H9 (cell line): ENCODE results near the gene PAFAH1B2. TPM values are rescaled to one million over a fixed set of nuclear protein-coding genes. Genes with fewer than 3 reads are reported as not detected.

Experiments
- DNase-seq: peaks from one replicate; pipeline ENCODE4 v3.0.0-alpha.2; 2017
- H2AFZ ChIP-seq: one replicate; pipeline ENCODE4 v1.6.1; 2013; ENCODE audit warnings: mild to moderate bottlenecking, low read length, control low read depth, moderate library complexity
- H2AK5ac ChIP-seq: 2 replicates; pipeline ENCODE4 v1.6.1; 2013; ENCODE audit warnings: low read length, control low read depth, mixed read lengths; ENCODE audit not compliant: insufficient read length
- H2BK120ac ChIP-seq: one replicate; pipeline ENCODE4 v1.6.1; 2013; ENCODE audit warnings: low read depth, mild to moderate bottlenecking, low read length, control low read depth, inconsistent platforms; ENCODE audit not compliant: poor library complexity, severe bottlenecking
- H2BK12ac ChIP-seq: 2 replicates; pipeline ENCODE4 v1.6.1; 2013; ENCODE audit warnings: low read length, control low read depth, mixed read lengths, low read depth; ENCODE audit not compliant: insufficient read length
- H2BK15ac ChIP-seq: 2 replicates; pipeline ENCODE4 v1.6.1; 2013; ENCODE audit warnings: low read depth, low read length, control low read depth
- H2BK20ac ChIP-seq: one replicate; pipeline ENCODE4 v1.6.1; 2013; ENCODE audit warnings: low read depth, mild to moderate bottlenecking, low read length, control low read depth, inconsistent platforms; ENCODE audit not compliant: poor library complexity, severe bottlenecking
- H2BK5ac ChIP-seq: 2 replicates; pipeline ENCODE4 v1.6.1; 2013; ENCODE audit warnings: low read length, control low read depth, mixed read lengths; ENCODE audit not compliant: insufficient read length
- H3K14ac ChIP-seq: 2 replicates; pipeline ENCODE4 v1.6.1; 2013; ENCODE audit warnings: low read length, control low read depth; ENCODE audit not compliant: insufficient read depth
- H3K18ac ChIP-seq: 2 replicates; pipeline ENCODE4 v1.6.1; 2013; ENCODE audit warnings: low read depth, mild to moderate bottlenecking, mixed read lengths, low read length, control low read depth; ENCODE audit not compliant: insufficient read length
- H3K23ac ChIP-seq: 2 replicates; pipeline ENCODE4 v1.6.1; 2013; ENCODE audit warnings: low read length, control low read depth, mixed read lengths, low read depth; ENCODE audit not compliant: insufficient read length
- H3K23me2 ChIP-seq: 2 replicates; pipeline ENCODE4 v1.6.1; 2013; ENCODE audit warnings: low read depth, mild to moderate bottlenecking, mixed read lengths, low read length, control low read depth; ENCODE audit not compliant: insufficient read length, poor library complexity, severe bottlenecking
- H3K27ac ChIP-seq: 2 replicates; pipeline ENCODE4 v1.5.1; 2013; ENCODE audit warnings: low read length, control low read depth, mixed read lengths, low read depth; ENCODE audit not compliant: insufficient read length
- H3K27me3 ChIP-seq: 2 replicates; pipeline ENCODE4 v1.6.1; 2013; ENCODE audit warnings: low read length, control low read depth, inconsistent platforms; ENCODE audit not compliant: insufficient read depth
- H3K4ac ChIP-seq: 2 replicates; pipeline ENCODE4 v1.6.1; 2013; ENCODE audit warnings: low read depth, mild to moderate bottlenecking, control low read depth, inconsistent platforms, low read length, moderate library complexity
- H3K4me1 ChIP-seq: 2 replicates; pipeline ENCODE4 v1.6.1; 2013; ENCODE audit warnings: low read length, control low read depth, inconsistent platforms; ENCODE audit not compliant: insufficient read depth
- H3K4me2 ChIP-seq: 2 replicates; pipeline ENCODE4 v1.6.1; 2013; ENCODE audit warnings: low read length, control low read depth, mixed read lengths; ENCODE audit not compliant: insufficient read length, insufficient read depth
- H3K56ac ChIP-seq: 2 replicates; pipeline ENCODE4 v1.6.1; 2013; ENCODE audit warnings: low read depth, mild to moderate bottlenecking, mixed read lengths, low read length, control low read depth; ENCODE audit not compliant: insufficient read length
- H3K79me1 ChIP-seq: 2 replicates; pipeline ENCODE4 v1.6.1; 2013; ENCODE audit warnings: low read depth, mild to moderate bottlenecking, moderate library complexity, low read length, control low read depth, inconsistent platforms; ENCODE audit not compliant: insufficient read depth, poor library complexity, severe bottlenecking
- H3K79me2 ChIP-seq: 2 replicates; pipeline ENCODE4 v1.6.1; 2013; ENCODE audit warnings: low read length, control low read depth, inconsistent platforms; ENCODE audit not compliant: insufficient read depth
- H3K9ac ChIP-seq: 2 replicates; pipeline ENCODE4 v1.6.1; 2013; ENCODE audit warnings: low read length, control low read depth, mixed read lengths; ENCODE audit not compliant: insufficient read length; ENCODE audit errors: extremely low read depth
- H3K9me3 ChIP-seq: one replicate; pipeline ENCODE4 v1.6.1; 2013; ENCODE audit warnings: low read depth, low read length, inconsistent platforms; ENCODE audit not compliant: control insufficient read depth
- H3T11ph ChIP-seq: one replicate; pipeline ENCODE4 v1.6.1; 2013; ENCODE audit warnings: mild to moderate bottlenecking, low read length, control low read depth, inconsistent platforms
- H4K20me1 ChIP-seq: one replicate; pipeline ENCODE4 v1.6.1; 2013; ENCODE audit not compliant: control insufficient read depth, insufficient read length, insufficient read depth
- H4K5ac ChIP-seq: 2 replicates; pipeline ENCODE4 v1.6.1; 2013; ENCODE audit warnings: low read depth, mild to moderate bottlenecking, mixed read lengths, low read length, control low read depth; ENCODE audit not compliant: insufficient read length
- H4K8ac ChIP-seq: replicated peaks from 2 replicates; pipeline ENCODE4 v1.6.1; 2013; ENCODE audit warnings: low read length, control low read depth, mixed read lengths, low read depth; ENCODE audit not compliant: insufficient read length
- H4K91ac ChIP-seq: 2 replicates; pipeline ENCODE4 v1.6.1; 2013; ENCODE audit warnings: low read depth, mild to moderate bottlenecking, moderate library complexity, mixed read lengths, low read length, control low read depth; ENCODE audit not compliant: insufficient read length
- H3K27ac Mint-ChIP-seq, 3 experiments: 2 replicates in 2 of 3; 3 replicates in 1 of 3; pipeline ENCODE4 v1.8.0; 2020 to 2021; ENCODE audit warnings: mixed read lengths in 3 of 3, mild to moderate bottlenecking in 1 of 3, moderate library complexity in 1 of 3
- H3K27me3 Mint-ChIP-seq: 2 replicates; pipeline ENCODE4 v1.8.0; 2021; ENCODE audit warnings: low read depth, mild to moderate bottlenecking, moderate library complexity, mixed read lengths
- H3K36me3 Mint-ChIP-seq, 3 experiments: 2 replicates in 2 of 3; 3 replicates in 1 of 3; pipeline ENCODE4 v1.8.0; 2020 to 2021; ENCODE audit warnings: low read depth in 3 of 3, mixed read lengths in 3 of 3; ENCODE audit not compliant: insufficient read depth in 1 of 3
- H3K4me1 Mint-ChIP-seq, 2 experiments: 2 replicates each; pipeline ENCODE4 v1.8.0; 2020; ENCODE audit warnings: mixed read lengths in 2 of 2
- H3K4me3 Mint-ChIP-seq, 2 experiments: 2 replicates in 1 of 2; 3 replicates in 1 of 2; pipeline ENCODE4 v1.8.0; 2020 to 2021; ENCODE audit warnings: mild to moderate bottlenecking in 2 of 2, mixed read lengths in 2 of 2, moderate library complexity in 1 of 2
- H3K9me3 Mint-ChIP-seq, 2 experiments: 2 replicates in 1 of 2; 3 replicates in 1 of 2; pipeline ENCODE4 v1.8.0; 2020; ENCODE audit warnings: mild to moderate bottlenecking in 2 of 2, mixed read lengths in 2 of 2, moderate library complexity in 1 of 2
- WGBS: extraction: QIAGEN DNeasy Blood & Tissue Kit; methylation state at CpG from one replicate; pipeline ENCODE4 v1.1.7; 2013; ENCODE audit warnings: missing lambda C conversion rate, low lambda C conversion rate, mixed read lengths; ENCODE audit not compliant: insufficient read length; ENCODE audit errors: extremely low coverage; 5-methylcytosine and 5-hydroxymethylcytosine counted together
- total RNA-seq: library from RNA; stranded (reverse); gene quantifications from 2 replicates; pipeline ENCODE4 v1.2.1, GENCODE V29; 2021
- TF ChIP-seq, protein P1 (sequence below): fragments of 200-600 bp; sonication (generic); conservative IDR thresholded peaks from 3 replicates; pipeline ENCODE4 v1.8.0; 2021; ENCODE audit warnings: antibody characterized with exemption, mild to moderate bottlenecking

PAFAH1B2 gene
- total RNA-seq, 1 experiment from 2014 or later, result 161 TPM

DNA sequence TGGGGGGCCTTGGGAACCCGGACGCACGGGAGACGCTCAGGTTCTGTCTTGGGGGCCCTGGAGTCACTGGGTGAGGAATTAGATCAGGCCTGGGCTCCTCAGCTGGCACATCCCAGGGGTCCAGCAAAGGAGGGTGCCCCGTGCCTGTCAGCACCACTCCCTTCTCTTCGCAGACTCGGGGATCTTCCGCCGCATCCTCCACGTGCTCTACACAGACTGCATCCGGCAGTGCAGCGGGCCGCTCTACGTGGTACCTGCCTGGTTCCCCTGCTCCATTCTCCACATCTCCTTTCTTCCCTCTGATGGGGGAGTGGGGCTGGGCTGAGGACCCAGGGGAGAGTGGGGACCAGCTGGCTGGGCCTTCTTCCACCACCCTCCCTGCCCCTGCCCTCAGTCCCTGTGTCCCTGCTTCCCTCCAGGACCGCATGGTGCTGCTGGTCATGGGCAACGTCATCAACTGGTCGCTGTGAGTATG is 48.4 kb downstream of the PAFAH1B2 start:
- H3K27me3 ChIP-seq, result no peaks in the 10 kb centered on the region
- Mint-ChIP-seq H3K27ac (no peak overlapping the region), H3K4me1 (peaks cover under 1 to 2% of the 10 kb centered on the region in 2 experiments), H3K27me3 (no peaks in the 10 kb centered on the region), H3K36me3 (peaks cover 3 to 49% (median 27%) of the 10 kb centered on the region in 3 experiments; a peak in 6 of 7 replicates), H3K9me3 (no peaks in the 10 kb centered on the region), H3K4me3 (no peak overlapping the region)
- H2BK120ac ChIP-seq, result no peak overlapping the region
- H2AFZ ChIP-seq, result no peak overlapping the region
- H3K79me1 ChIP-seq, result no peaks in the 10 kb centered on the region
- no peak overlapping the region for H3T11ph ChIP-seq
- H3K56ac ChIP-seq, result no peak overlapping the region
- H4K5ac ChIP-seq, result no peak overlapping the region
- no peak overlapping the region for H3K14ac ChIP-seq
- H2BK12ac ChIP-seq, result no peak overlapping the region
- no peak overlapping the region for H3K9ac ChIP-seq
- TF ChIP-seq, protein P1, sequence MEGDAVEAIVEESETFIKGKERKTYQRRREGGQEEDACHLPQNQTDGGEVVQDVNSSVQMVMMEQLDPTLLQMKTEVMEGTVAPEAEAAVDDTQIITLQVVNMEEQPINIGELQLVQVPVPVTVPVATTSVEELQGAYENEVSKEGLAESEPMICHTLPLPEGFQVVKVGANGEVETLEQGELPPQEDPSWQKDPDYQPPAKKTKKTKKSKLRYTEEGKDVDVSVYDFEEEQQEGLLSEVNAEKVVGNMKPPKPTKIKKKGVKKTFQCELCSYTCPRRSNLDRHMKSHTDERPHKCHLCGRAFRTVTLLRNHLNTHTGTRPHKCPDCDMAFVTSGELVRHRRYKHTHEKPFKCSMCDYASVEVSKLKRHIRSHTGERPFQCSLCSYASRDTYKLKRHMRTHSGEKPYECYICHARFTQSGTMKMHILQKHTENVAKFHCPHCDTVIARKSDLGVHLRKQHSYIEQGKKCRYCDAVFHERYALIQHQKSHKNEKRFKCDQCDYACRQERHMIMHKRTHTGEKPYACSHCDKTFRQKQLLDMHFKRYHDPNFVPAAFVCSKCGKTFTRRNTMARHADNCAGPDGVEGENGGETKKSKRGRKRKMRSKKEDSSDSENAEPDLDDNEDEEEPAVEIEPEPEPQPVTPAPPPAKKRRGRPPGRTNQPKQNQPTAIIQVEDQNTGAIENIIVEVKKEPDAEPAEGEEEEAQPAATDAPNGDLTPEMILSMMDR, result no peak
- no peak overlapping the region for H4K8ac ChIP-seq
- DNase-seq, result no peak
- no peaks in the 10 kb centered on the region for H3K9me3 ChIP-seq
- H4K20me1 ChIP-seq, result no peaks in the 10 kb centered on the region
- no peak overlapping the region for H2AK5ac ChIP-seq
- H3K27ac ChIP-seq, result no peak overlapping the region
- no CpG with 5 or more reads among the region's 17 CpGs for WGBS
- H3K79me2 ChIP-seq, result no peaks in the 10 kb centered on the region
- no peak overlapping the region for H3K18ac ChIP-seq
- no peak overlapping the region for H2BK20ac ChIP-seq
- H3K4me2 ChIP-seq, result no peak overlapping the region
- no peak overlapping the region for H2BK15ac ChIP-seq
- no peaks in the 10 kb centered on the region for H3K23me2 ChIP-seq
- H3K23ac ChIP-seq, result no peak overlapping the region
- no peaks in the 10 kb centered on the region for H3K4me1 ChIP-seq
- no peak overlapping the region for H2BK5ac ChIP-seq
- no peak overlapping the region for H4K91ac ChIP-seq
- H3K4ac ChIP-seq, result no peak overlapping the region
